IgD-negative memory B cell (primary cell): Measurements from ENCODE around the gene ANXA6. TPM values are rescaled to one million over a fixed set of nuclear protein-coding genes. Genes with fewer than 3 reads are reported as not detected.
A peak's percentile ranks its signal among the peaks of the same experiment; 100 is the strongest.

ENCODE experiments used
- H3K27ac Mint-ChIP-seq, 3 donors: one replicate each; pipeline ENCODE4 v1.8.0; 2020 to 2022; ENCODE audit warnings: mild to moderate bottlenecking in 3 of 3, mixed read lengths in 3 of 3, moderate library complexity in 1 of 3
- H3K27me3 Mint-ChIP-seq: one replicate; pipeline ENCODE4 v1.8.0; 2021; ENCODE audit warnings: mixed read lengths
- H3K36me3 Mint-ChIP-seq: one replicate; pipeline ENCODE4 v1.8.0; 2020; ENCODE audit warnings: mild to moderate bottlenecking, mixed read lengths
- H3K4me1 Mint-ChIP-seq, 3 donors: one replicate each; pipeline ENCODE4 v1.8.0; 2020 to 2022; ENCODE audit warnings: mixed read lengths in 3 of 3, mild to moderate bottlenecking in 1 of 3
- H3K4me3 Mint-ChIP-seq, 4 donors: one replicate each; pipeline ENCODE4 v1.8.0; 2020 to 2022; ENCODE audit warnings: mild to moderate bottlenecking in 4 of 4, mixed read lengths in 4 of 4, moderate library complexity in 3 of 4
- H3K9me3 Mint-ChIP-seq, 3 donors: one replicate each; pipeline ENCODE4 v1.8.0; 2020 to 2021; ENCODE audit warnings: mixed read lengths in 3 of 3, mild to moderate bottlenecking in 1 of 3
- polyA plus RNA-seq: library from polyadenylated mRNA; unstranded; fragments of 300-500 nt; fragmentation: Illumina TruSeq; gene quantifications from one replicate; pipeline ENCODE4 v1.2.3, GENCODE V29; 2021

ANXA6 gene
- polyA plus RNA-seq, 1 donor from 2014 or later: 298 TPM

GRCh38 chr5:151101151-151101550, 56.4 kb downstream of the ANXA6 start:
- H3K27ac Mint-ChIP-seq: no peak overlapping the region
- H3K4me1 Mint-ChIP-seq: peaks cover 27 to 34% (median 32%) of the 10 kb centered on the region in 3 donors
- H3K36me3 Mint-ChIP-seq: peaks cover 1% of the 10 kb centered on the region
- H3K9me3 Mint-ChIP-seq: no peaks in the 10 kb centered on the region
- no peak overlapping the region for H3K4me3 Mint-ChIP-seq
- H3K27me3 Mint-ChIP-seq: no peaks in the 10 kb centered on the region

GRCh38 chr5:151100681-151101080, 56.9 kb downstream of the ANXA6 start:
- Mint-ChIP-seq H3K36me3 (peaks cover 1% of the 10 kb centered on the region), H3K4me3 (no peak overlapping the region), H3K4me1 (peaks cover 31 to 37% (median 36%) of the 10 kb centered on the region in 3 donors)

GRCh38 chr5:151098768-151099121, 58.8 kb downstream of the ANXA6 start:
- H3K9me3 Mint-ChIP-seq: no peaks in the 10 kb centered on the region
- peaks cover 48 to 56% (median 51%) of the 10 kb centered on the region in 3 donors for H3K4me1 Mint-ChIP-seq
- H3K4me3 Mint-ChIP-seq: peak overlapping the region in 3 of 4 donors; percentile 15 to 49 (median 29)
- no peaks in the 10 kb centered on the region for H3K36me3 Mint-ChIP-seq
- H3K27me3 Mint-ChIP-seq: no peaks in the 10 kb centered on the region
- H3K27ac Mint-ChIP-seq: peak overlapping the region; percentile 77 to 87 (median 85)

More at GRCh38 chr5:151100681-151101080, 56.9 kb downstream of the ANXA6 start:
- Mint-ChIP-seq H3K9me3 (no peaks in the 10 kb centered on the region), H3K27ac (peak overlapping the region in 2 of 3 donors; percentile 76 to 89), H3K27me3 (no peaks in the 10 kb centered on the region)

- Mint-ChIP-seq H3K4me1 (peaks cover 53 to 62% (median 58%) of the 10 kb centered on the region in 3 donors), H3K9me3 (no peaks in the 10 kb centered on the region), H3K27ac (peak overlapping the region; percentile 77 to 87 (median 85)), H3K36me3 (no peaks in the 10 kb centered on the region), H3K4me3 (peak overlapping the region in 3 of 4 donors; percentile 15 to 62 (median 29)), H3K27me3 (no peaks in the 10 kb centered on the region)
Measured at GRCh38 chr5:151097820-151098767, 59.5 kb downstream of the ANXA6 start.

GRCh38 chr5:151097061-151097460, 60.5 kb downstream of the ANXA6 start:
- H3K27me3 Mint-ChIP-seq: no peaks in the 10 kb centered on the region
- peaks cover 55 to 69% (median 63%) of the 10 kb centered on the region in 3 donors for H3K4me1 Mint-ChIP-seq
- no peaks in the 10 kb centered on the region for H3K36me3 Mint-ChIP-seq
- H3K27ac Mint-ChIP-seq: peak overlapping the region in 2 of 3 donors; percentile 75 to 84
- peak overlapping the region in 1 of 4 donors; percentile 12 for H3K4me3 Mint-ChIP-seq
- no peaks in the 10 kb centered on the region for H3K9me3 Mint-ChIP-seq

GRCh38 chr5:151096001-151096373, 61.6 kb downstream of the ANXA6 start:
- H3K9me3 Mint-ChIP-seq: no peaks in the 10 kb centered on the region
- H3K27ac Mint-ChIP-seq: peak overlapping the region in 2 of 3 donors; percentile 29 to 75
- no peaks in the 10 kb centered on the region for H3K36me3 Mint-ChIP-seq
- peak overlapping the region in 3 of 4 donors; percentile 0 to 83 (median 27) for H3K4me3 Mint-ChIP-seq
- H3K27me3 Mint-ChIP-seq: no peaks in the 10 kb centered on the region
- H3K4me1 Mint-ChIP-seq: peaks cover 55 to 72% (median 67%) of the 10 kb centered on the region in 3 donors

- Mint-ChIP-seq H3K36me3 (no peaks in the 10 kb centered on the region), H3K9me3 (no peaks in the 10 kb centered on the region), H3K4me3 (peak overlapping the region in 3 of 4 donors; percentile 46 to 94 (median 83)), H3K27ac (peak overlapping the region; percentile 63 to 96 (median 75)), H3K27me3 (no peaks in the 10 kb centered on the region), H3K4me1 (peaks cover 55 to 70% (median 63%) of the 10 kb centered on the region in 3 donors)
Measured at GRCh38 chr5:151095341-151096000, 62.1 kb downstream of the ANXA6 start.

- Mint-ChIP-seq H3K4me3 (peak overlapping the region in 3 of 4 donors; percentile 5 to 94 (median 46)), H3K27me3 (no peaks in the 10 kb centered on the region), H3K27ac (peak overlapping the region; percentile 75 to 97 (median 96))
Measured at GRCh38 chr5:151094852-151095245, 62.7 kb downstream of the ANXA6 start.

GRCh38 chr5:151094030-151094851, 63.3 kb downstream of the ANXA6 start:
- H3K4me3 Mint-ChIP-seq: peak overlapping the region; percentile 46 to 94 (median 70)
- peaks cover 48 to 63% (median 54%) of the 10 kb centered on the region in 3 donors for H3K4me1 Mint-ChIP-seq
- peak overlapping the region; percentile 75 to 97 (median 96) for H3K27ac Mint-ChIP-seq
- no peaks in the 10 kb centered on the region for H3K9me3 Mint-ChIP-seq
- H3K27me3 Mint-ChIP-seq: no peaks in the 10 kb centered on the region
- H3K36me3 Mint-ChIP-seq: no peaks in the 10 kb centered on the region

More at GRCh38 chr5:151094852-151095245, 62.7 kb downstream of the ANXA6 start:
- Mint-ChIP-seq H3K4me1 (peaks cover 50 to 65% (median 58%) of the 10 kb centered on the region in 3 donors), H3K36me3 (no peaks in the 10 kb centered on the region), H3K9me3 (no peaks in the 10 kb centered on the region)

GRCh38 chr5:151093476-151093889, 64.1 kb downstream of the ANXA6 start:
- H3K4me3 Mint-ChIP-seq: peak overlapping the region in 3 of 4 donors; percentile 61 to 94 (median 79)
- no peaks in the 10 kb centered on the region for H3K9me3 Mint-ChIP-seq
- no peaks in the 10 kb centered on the region for H3K27me3 Mint-ChIP-seq

GRCh38 chr5:151092762-151093161, 64.8 kb downstream of the ANXA6 start:
- H3K4me3 Mint-ChIP-seq: peak overlapping the region in 1 of 4 donors; percentile 31
- no peaks in the 10 kb centered on the region for H3K27me3 Mint-ChIP-seq
- peaks cover 41 to 51% (median 42%) of the 10 kb centered on the region in 3 donors for H3K4me1 Mint-ChIP-seq
- no peaks in the 10 kb centered on the region for H3K9me3 Mint-ChIP-seq
- H3K27ac Mint-ChIP-seq: peak overlapping the region in 1 of 3 donors; percentile 75
- H3K36me3 Mint-ChIP-seq: no peaks in the 10 kb centered on the region

More at GRCh38 chr5:151093476-151093889, 64.1 kb downstream of the ANXA6 start:
- Mint-ChIP-seq H3K27ac (peak overlapping the region; percentile 75 to 97 (median 96)), H3K36me3 (no peaks in the 10 kb centered on the region), H3K4me1 (peaks cover 44 to 55% (median 47%) of the 10 kb centered on the region in 3 donors)

GRCh38 chr5:151089726-151090125, 67.9 kb downstream of the ANXA6 start:
- H3K27me3 Mint-ChIP-seq: no peaks in the 10 kb centered on the region
- H3K4me1 Mint-ChIP-seq: peaks cover 36 to 52% (median 47%) of the 10 kb centered on the region in 3 donors
- H3K27ac Mint-ChIP-seq: peak overlapping the region in 1 of 3 donors; percentile 23
- no peaks in the 10 kb centered on the region for H3K9me3 Mint-ChIP-seq
- no peak overlapping the region for H3K4me3 Mint-ChIP-seq
- peaks cover 2% of the 10 kb centered on the region for H3K36me3 Mint-ChIP-seq

- no peaks in the 10 kb centered on the region for H3K9me3 Mint-ChIP-seq
- no peak overlapping the region for H3K27ac Mint-ChIP-seq
- peaks cover 2% of the 10 kb centered on the region for H3K36me3 Mint-ChIP-seq
- H3K4me3 Mint-ChIP-seq: no peak overlapping the region
- no peaks in the 10 kb centered on the region for H3K27me3 Mint-ChIP-seq
- peaks cover 32 to 50% (median 43%) of the 10 kb centered on the region in 3 donors for H3K4me1 Mint-ChIP-seq
Measured at GRCh38 chr5:151088986-151089385, 68.6 kb downstream of the ANXA6 start.

- Mint-ChIP-seq H3K27ac (peak overlapping the region in 1 of 3 donors; percentile 1), H3K4me3 (peak overlapping the region in 3 of 4 donors; percentile 30 to 72 (median 72)), H3K4me1 (peaks cover 28 to 47% (median 41%) of the 10 kb centered on the region in 3 donors), H3K9me3 (no peaks in the 10 kb centered on the region), H3K27me3 (no peaks in the 10 kb centered on the region), H3K36me3 (peaks cover 2% of the 10 kb centered on the region)
Measured at GRCh38 chr5:151087486-151087885, 70.1 kb downstream of the ANXA6 start.
